Osteocyte (in vitro differentiated cells): ENCODE results near the gene PRKAR1A. TPM values are rescaled to one million over a fixed set of nuclear protein-coding genes. Genes with fewer than 3 reads are reported as not detected.
A peak's percentile ranks its signal among the peaks of the same experiment; 100 is the strongest.

Source experiments
- DNase-seq: peaks from one replicate; pipeline ENCODE4 v3.0.0; 2021; ENCODE audit warnings: mixed read lengths; ENCODE audit not compliant: unreplicated experiment; ENCODE audit errors: extremely low spot score
- H3K27ac Mint-ChIP-seq: one replicate; pipeline ENCODE4 v1.8.0; 2021; ENCODE audit warnings: mild to moderate bottlenecking, mixed read lengths; ENCODE audit not compliant: unreplicated experiment
- H3K27me3 Mint-ChIP-seq: one replicate; pipeline ENCODE4 v1.8.0; 2021; ENCODE audit warnings: mixed read lengths; ENCODE audit not compliant: unreplicated experiment
- H3K36me3 Mint-ChIP-seq: one replicate; pipeline ENCODE4 v1.8.0; 2021; ENCODE audit warnings: mixed read lengths; ENCODE audit not compliant: unreplicated experiment
- H3K4me1 Mint-ChIP-seq: one replicate; pipeline ENCODE4 v1.8.0; 2021; ENCODE audit warnings: mixed read lengths; ENCODE audit not compliant: unreplicated experiment
- H3K4me3 Mint-ChIP-seq: one replicate; pipeline ENCODE4 v1.8.0; 2021; ENCODE audit warnings: mild to moderate bottlenecking, moderate library complexity, mixed read lengths; ENCODE audit not compliant: unreplicated experiment
- H3K9me3 Mint-ChIP-seq: one replicate; pipeline ENCODE4 v1.8.0; 2021; ENCODE audit warnings: mixed read lengths; ENCODE audit not compliant: unreplicated experiment
- CTCF ChIP-seq: fragments of 200-600 bp; sonication (generic); IDR thresholded peaks from 2 replicates; pipeline ENCODE4 v1.5.0; 2021; ENCODE audit warnings: antibody characterized with exemption, mild to moderate bottlenecking, moderate library complexity
- total RNA-seq: library from RNA; stranded (reverse); gene quantifications from 2 replicates; pipeline ENCODE4 v1.2.1, GENCODE V29; 2021

PRKAR1A gene
- total RNA-seq, 1 donor from 2014 or later: 326 TPM

DNA sequence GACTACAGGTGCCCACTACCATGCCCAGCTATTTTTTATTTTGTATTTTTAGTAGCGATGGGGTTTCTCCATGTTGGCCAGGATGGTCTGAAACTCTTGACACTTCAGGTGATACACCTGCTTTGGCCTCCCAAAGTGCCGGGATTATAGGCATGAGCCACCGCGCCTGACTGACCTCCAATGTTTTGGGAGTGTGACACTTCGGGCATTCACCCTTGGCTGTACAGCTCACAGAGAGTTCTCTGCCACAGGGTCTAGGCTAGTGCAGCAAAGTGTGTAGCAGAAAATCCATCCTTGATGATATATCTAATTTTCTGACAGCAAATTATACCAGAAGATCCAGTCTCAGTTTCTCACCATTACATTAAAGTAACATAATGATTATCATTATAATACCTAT, 74.8 kb downstream of the PRKAR1A start:
- DNase-seq: no peak
- Mint-ChIP-seq H3K4me1 (no peaks in the 10 kb centered on the region), H3K9me3 (peaks cover 5% of the 10 kb centered on the region), H3K27ac (no peak overlapping the region), H3K27me3 (peaks cover 4% of the 10 kb centered on the region), H3K36me3 (no peaks in the 10 kb centered on the region), H3K4me3 (no peak overlapping the region)
- TF ChIP-seq CTCF: no peak

DNA sequence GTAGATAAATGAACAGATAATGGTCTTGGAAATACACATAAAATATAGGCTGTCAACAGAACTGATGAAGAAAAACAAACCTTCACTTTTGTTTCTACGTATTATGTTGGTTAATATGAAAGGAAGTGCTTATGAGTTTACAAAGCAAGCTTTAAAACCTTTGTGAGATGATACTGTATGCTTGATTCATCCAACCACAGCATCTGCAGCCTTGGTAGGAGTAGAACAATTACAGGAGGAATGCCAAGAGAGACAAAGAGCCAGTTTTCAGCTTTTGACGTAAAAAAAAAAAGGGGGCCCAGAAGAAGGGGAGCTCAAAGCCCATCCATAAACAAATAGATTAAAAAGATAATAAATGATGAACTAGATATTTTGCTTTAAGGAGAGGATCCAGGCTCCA, 75.6 kb downstream of the PRKAR1A start:
- no peaks in the 10 kb centered on the region for H3K4me1 Mint-ChIP-seq
- peaks cover 9% of the 10 kb centered on the region for H3K27me3 Mint-ChIP-seq
- H3K27ac Mint-ChIP-seq: no peak overlapping the region
- no peak overlapping the region for H3K4me3 Mint-ChIP-seq
- no peak for TF ChIP-seq CTCF
- H3K9me3 Mint-ChIP-seq: peaks cover 5% of the 10 kb centered on the region
- no peak for DNase-seq
- no peaks in the 10 kb centered on the region for H3K36me3 Mint-ChIP-seq

DNA sequence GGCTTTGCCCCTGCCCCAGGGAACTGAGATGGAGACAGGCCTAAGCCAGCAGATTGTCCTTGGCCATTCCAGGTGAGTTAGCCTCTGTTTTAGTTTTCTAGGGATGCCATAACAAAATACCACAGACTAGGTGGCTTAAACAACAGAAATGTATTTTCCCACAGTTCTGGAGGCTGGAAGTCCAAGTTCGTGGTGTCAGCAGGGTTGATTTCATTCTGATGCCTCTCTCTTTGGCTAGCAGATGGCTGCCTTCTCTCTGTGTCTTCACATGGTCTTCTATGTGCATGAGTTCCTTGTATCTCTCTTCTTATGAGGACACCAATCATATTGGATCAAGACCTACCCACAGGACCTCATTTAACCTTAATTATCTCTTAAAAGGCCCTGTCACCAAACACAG, 76.1 kb downstream of the PRKAR1A start:
- no peaks in the 10 kb centered on the region for H3K36me3 Mint-ChIP-seq
- no peak overlapping the region for H3K4me3 Mint-ChIP-seq

GRCh38 chr17:68589086-68589485, 76.9 kb downstream of the PRKAR1A start:
- DNase-seq: no peak
- H3K9me3 Mint-ChIP-seq: peaks cover 5% of the 10 kb centered on the region
- no peak overlapping the region for H3K27ac Mint-ChIP-seq
- H3K4me3 Mint-ChIP-seq: no peak overlapping the region
- peaks cover 18% of the 10 kb centered on the region for H3K27me3 Mint-ChIP-seq
- no peak for TF ChIP-seq CTCF
- no peaks in the 10 kb centered on the region for H3K4me1 Mint-ChIP-seq
- no peaks in the 10 kb centered on the region for H3K36me3 Mint-ChIP-seq

More for the DNA sequence above, 76.1 kb downstream of the PRKAR1A start:
- peaks cover 5% of the 10 kb centered on the region for H3K9me3 Mint-ChIP-seq
- no peaks in the 10 kb centered on the region for H3K4me1 Mint-ChIP-seq
- DNase-seq: no peak
- H3K27me3 Mint-ChIP-seq: peaks cover 14% of the 10 kb centered on the region
- TF ChIP-seq CTCF: no peak
- no peak overlapping the region for H3K27ac Mint-ChIP-seq

GRCh38 chr17:68591583-68591982, 79.4 kb downstream of the PRKAR1A start:
- no peak overlapping the region for H3K4me3 Mint-ChIP-seq
- H3K4me1 Mint-ChIP-seq: no peaks in the 10 kb centered on the region
- DNase-seq: peak; percentile 32
- no peak overlapping the region for H3K27ac Mint-ChIP-seq
- no peaks in the 10 kb centered on the region for H3K36me3 Mint-ChIP-seq
- TF ChIP-seq CTCF: no peak
- H3K9me3 Mint-ChIP-seq: peaks cover 5% of the 10 kb centered on the region
- H3K27me3 Mint-ChIP-seq: peaks cover 38% of the 10 kb centered on the region
